Hepatocyte (in vitro differentiated cells): ENCODE results near the gene CCDC70.

ENCODE experiments used
- EZH2 ChIP-seq: fragments of 200-600 bp; sonication (generic); IDR thresholded peaks from 2 replicates; pipeline ENCODE4 v1.6.1; 2016; ENCODE audit warnings: antibody characterized with exemption, mild to moderate bottlenecking, borderline replicate concordance
- TF ChIP-seq, protein P1 (sequence below): fragments of 200-600 bp; sonication (generic); IDR thresholded peaks from 2 replicates; pipeline ENCODE4 v1.5.1; 2016; ENCODE audit warnings: antibody characterized with exemption, mild to moderate bottlenecking; ENCODE audit not compliant: poor library complexity

DNA sequence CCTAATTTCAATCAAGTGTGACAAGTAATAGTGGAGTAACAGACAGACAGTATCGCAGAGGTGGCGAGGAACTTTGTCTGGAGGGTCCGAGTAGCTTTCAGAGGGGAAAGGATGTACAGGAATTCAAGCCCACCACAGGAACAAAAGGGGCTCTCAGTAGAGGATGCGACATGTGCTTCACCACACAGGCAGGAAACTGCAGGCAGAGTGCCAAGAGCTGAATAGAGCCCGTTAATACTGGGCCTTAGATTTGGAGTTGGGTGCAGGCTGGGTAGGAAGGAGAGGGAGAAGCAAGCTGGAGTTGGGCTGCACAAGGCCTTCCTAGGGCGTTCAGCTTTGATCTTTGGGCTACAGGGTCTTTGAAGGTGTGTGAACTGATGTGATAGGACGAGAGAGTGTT lies 1.2 kb downstream of the CCDC70 start:
- TF ChIP-seq, protein P1, sequence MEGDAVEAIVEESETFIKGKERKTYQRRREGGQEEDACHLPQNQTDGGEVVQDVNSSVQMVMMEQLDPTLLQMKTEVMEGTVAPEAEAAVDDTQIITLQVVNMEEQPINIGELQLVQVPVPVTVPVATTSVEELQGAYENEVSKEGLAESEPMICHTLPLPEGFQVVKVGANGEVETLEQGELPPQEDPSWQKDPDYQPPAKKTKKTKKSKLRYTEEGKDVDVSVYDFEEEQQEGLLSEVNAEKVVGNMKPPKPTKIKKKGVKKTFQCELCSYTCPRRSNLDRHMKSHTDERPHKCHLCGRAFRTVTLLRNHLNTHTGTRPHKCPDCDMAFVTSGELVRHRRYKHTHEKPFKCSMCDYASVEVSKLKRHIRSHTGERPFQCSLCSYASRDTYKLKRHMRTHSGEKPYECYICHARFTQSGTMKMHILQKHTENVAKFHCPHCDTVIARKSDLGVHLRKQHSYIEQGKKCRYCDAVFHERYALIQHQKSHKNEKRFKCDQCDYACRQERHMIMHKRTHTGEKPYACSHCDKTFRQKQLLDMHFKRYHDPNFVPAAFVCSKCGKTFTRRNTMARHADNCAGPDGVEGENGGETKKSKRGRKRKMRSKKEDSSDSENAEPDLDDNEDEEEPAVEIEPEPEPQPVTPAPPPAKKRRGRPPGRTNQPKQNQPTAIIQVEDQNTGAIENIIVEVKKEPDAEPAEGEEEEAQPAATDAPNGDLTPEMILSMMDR = no peak
- no peak for TF ChIP-seq EZH2
